Astrocyte (in vitro differentiated cells and primary cell): Measurements from ENCODE around the gene PYGM. TPM values are rescaled to one million over a fixed set of nuclear protein-coding genes. Genes with fewer than 3 reads are reported as not detected.

Experiments used
- DNase-seq: peaks from one replicate; pipeline ENCODE4 v3.0.0-alpha.2; 2010; ENCODE audit warnings: low read depth
- FAIRE-seq: peaks from 2 replicates; lab custom pipeline; 2011; peaks lifted over from hg19 to GRCh38; lab: Jason Lieb, UNC
- H2AFZ ChIP-seq: 2 replicates; pipeline ENCODE4 v1.6.0; 2012; ENCODE audit warnings: low read depth, low read length, inconsistent platforms
- H3K27ac ChIP-seq: 2 replicates; pipeline ENCODE4 v1.5.1; 2011; ENCODE audit warnings: low read depth, low read length, inconsistent platforms
- H3K27me3 ChIP-seq: 2 replicates; pipeline ENCODE4 v1.6.0; 2011; ENCODE audit warnings: low read length, inconsistent platforms; ENCODE audit not compliant: insufficient read depth
- H3K36me3 ChIP-seq: 2 replicates; pipeline ENCODE4 v1.5.1; 2011; ENCODE audit warnings: low read length, inconsistent platforms; ENCODE audit not compliant: insufficient read depth
- H3K4me1 ChIP-seq: 2 replicates; pipeline ENCODE4 v1.5.1; 2011; ENCODE audit warnings: low read length, inconsistent platforms; ENCODE audit not compliant: insufficient read depth
- H3K4me2 ChIP-seq: 2 replicates; pipeline ENCODE4 v1.6.0; 2012; ENCODE audit warnings: low read length, inconsistent platforms
- H3K4me3 ChIP-seq: 2 replicates; pipeline ENCODE4 v1.5.1; 2011; ENCODE audit warnings: low read depth, mild to moderate bottlenecking, low read length, inconsistent platforms; ENCODE audit not compliant: insufficient read depth
- H3K79me2 ChIP-seq: 2 replicates; pipeline ENCODE4 v1.6.0; 2012; ENCODE audit warnings: mild to moderate bottlenecking, low read length, inconsistent platforms; ENCODE audit not compliant: insufficient read depth
- H3K9ac ChIP-seq: 2 replicates; pipeline ENCODE4 v1.6.0; 2012; ENCODE audit warnings: mild to moderate bottlenecking, low read length, inconsistent platforms
- H3K9me3 ChIP-seq: 2 replicates; pipeline ENCODE4 v1.5.1; 2012; ENCODE audit warnings: low read depth, mild to moderate bottlenecking, low read length, inconsistent platforms; ENCODE audit not compliant: insufficient read depth
- H4K20me1 ChIP-seq: 2 replicates; pipeline ENCODE4 v1.6.0; 2012; ENCODE audit warnings: low read length, inconsistent platforms; ENCODE audit not compliant: insufficient read depth
- H3K27ac Mint-ChIP-seq: one replicate; pipeline ENCODE4 v1.8.0; 2021; ENCODE audit warnings: mild to moderate bottlenecking, mixed read lengths; ENCODE audit not compliant: unreplicated experiment
- H3K27me3 Mint-ChIP-seq: one replicate; pipeline ENCODE4 v1.8.0; 2021; ENCODE audit warnings: low read depth, mixed read lengths; ENCODE audit not compliant: unreplicated experiment
- H3K36me3 Mint-ChIP-seq: one replicate; pipeline ENCODE4 v1.8.0; 2021; ENCODE audit warnings: low read depth, mixed read lengths; ENCODE audit not compliant: unreplicated experiment
- H3K4me1 Mint-ChIP-seq: one replicate; pipeline ENCODE4 v1.8.0; 2021; ENCODE audit warnings: low read depth, mixed read lengths; ENCODE audit not compliant: unreplicated experiment
- H3K4me3 Mint-ChIP-seq: one replicate; pipeline ENCODE4 v1.8.0; 2021; ENCODE audit warnings: mild to moderate bottlenecking, moderate library complexity, mixed read lengths; ENCODE audit not compliant: unreplicated experiment
- H3K9me3 Mint-ChIP-seq: one replicate; pipeline ENCODE4 v1.8.0; 2021; ENCODE audit warnings: mild to moderate bottlenecking, mixed read lengths; ENCODE audit not compliant: unreplicated experiment
- EZH2 ChIP-seq: IDR thresholded peaks from 2 replicates; pipeline ENCODE4 v1.6.1; 2012; ENCODE audit warnings: mild to moderate bottlenecking, low read length, inconsistent platforms; ENCODE audit not compliant: insufficient read depth
- total RNA-seq: library from RNA; stranded (reverse); gene quantifications from 2 replicates; pipeline ENCODE4 v1.2.1, GENCODE V29; 2021
- TF ChIP-seq, protein P1 (sequence below): IDR thresholded peaks from 2 replicates; pipeline ENCODE4 v1.5.1; 2011; ENCODE audit warnings: low read depth, mild to moderate bottlenecking, inconsistent platforms, low read length, moderate library complexity; ENCODE audit not compliant: insufficient read depth

The PYGM gene
- total RNA-seq, 1 donor from 2014 or later: 0.68 TPM

DNA sequence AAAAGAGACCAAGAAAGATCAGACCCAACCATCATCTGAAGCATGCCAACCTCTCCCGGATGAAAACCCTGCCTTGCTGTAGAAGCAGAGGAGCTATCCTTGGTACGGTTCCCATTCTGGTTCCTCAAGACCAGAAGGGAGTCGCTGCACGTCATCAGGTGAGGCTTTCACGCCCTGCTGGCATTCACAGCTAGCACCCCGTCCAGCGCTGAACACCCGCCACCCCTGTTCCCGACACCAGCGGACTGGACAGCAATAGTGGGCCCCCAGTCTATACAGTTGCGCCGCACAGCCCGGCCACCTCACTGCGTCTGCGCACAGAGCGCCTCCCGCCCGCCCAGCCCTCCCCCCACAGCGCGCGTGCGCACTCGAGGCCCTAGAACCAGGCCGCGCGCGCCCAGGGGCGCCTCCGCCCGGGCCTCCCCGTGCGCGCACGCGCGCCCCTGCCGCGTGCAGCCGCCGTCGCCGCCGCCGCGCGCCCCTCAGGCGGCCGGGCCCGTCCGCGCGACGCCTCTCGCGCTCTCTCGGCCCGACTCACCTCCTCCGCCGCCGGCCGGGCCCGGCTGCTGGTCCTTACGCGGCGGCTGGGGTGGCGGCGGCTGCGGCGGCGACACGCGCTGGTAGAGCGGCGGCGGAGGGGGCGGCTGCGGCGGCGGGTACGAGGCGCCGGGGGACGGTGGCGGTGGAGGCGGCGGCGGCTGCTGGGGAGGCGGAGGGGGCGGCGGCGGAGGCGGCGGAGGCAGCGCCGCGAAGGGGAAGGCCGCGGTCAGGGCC, 17.9 kb upstream of the PYGM start:
- peak overlapping the region; percentile 93 for H3K9ac ChIP-seq
- no peak overlapping the region for H2AFZ ChIP-seq
- H3K4me3 ChIP-seq: peak overlapping the region; percentile 99
- peaks cover 13% of the 10 kb centered on the region for H3K4me1 ChIP-seq
- no peaks in the 10 kb centered on the region for H3K27me3 ChIP-seq
- TF ChIP-seq, protein P1, sequence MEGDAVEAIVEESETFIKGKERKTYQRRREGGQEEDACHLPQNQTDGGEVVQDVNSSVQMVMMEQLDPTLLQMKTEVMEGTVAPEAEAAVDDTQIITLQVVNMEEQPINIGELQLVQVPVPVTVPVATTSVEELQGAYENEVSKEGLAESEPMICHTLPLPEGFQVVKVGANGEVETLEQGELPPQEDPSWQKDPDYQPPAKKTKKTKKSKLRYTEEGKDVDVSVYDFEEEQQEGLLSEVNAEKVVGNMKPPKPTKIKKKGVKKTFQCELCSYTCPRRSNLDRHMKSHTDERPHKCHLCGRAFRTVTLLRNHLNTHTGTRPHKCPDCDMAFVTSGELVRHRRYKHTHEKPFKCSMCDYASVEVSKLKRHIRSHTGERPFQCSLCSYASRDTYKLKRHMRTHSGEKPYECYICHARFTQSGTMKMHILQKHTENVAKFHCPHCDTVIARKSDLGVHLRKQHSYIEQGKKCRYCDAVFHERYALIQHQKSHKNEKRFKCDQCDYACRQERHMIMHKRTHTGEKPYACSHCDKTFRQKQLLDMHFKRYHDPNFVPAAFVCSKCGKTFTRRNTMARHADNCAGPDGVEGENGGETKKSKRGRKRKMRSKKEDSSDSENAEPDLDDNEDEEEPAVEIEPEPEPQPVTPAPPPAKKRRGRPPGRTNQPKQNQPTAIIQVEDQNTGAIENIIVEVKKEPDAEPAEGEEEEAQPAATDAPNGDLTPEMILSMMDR: no peak
- no peak for TF ChIP-seq EZH2
- H3K36me3 ChIP-seq: peaks cover 39% of the 10 kb centered on the region
- Mint-ChIP-seq H3K4me3 (peak overlapping the region; percentile 98), H3K9me3 (no peaks in the 10 kb centered on the region), H3K4me1 (peaks cover 17% of the 10 kb centered on the region), H3K36me3 (peaks cover 6% of the 10 kb centered on the region), H3K27me3 (no peaks in the 10 kb centered on the region), H3K27ac (peak overlapping the region; percentile 89)
- FAIRE-seq: no peak
- no peaks in the 10 kb centered on the region for H3K9me3 ChIP-seq
- H4K20me1 ChIP-seq: peaks cover 49% of the 10 kb centered on the region
- H3K79me2 ChIP-seq: peaks cover 48% of the 10 kb centered on the region
- H3K4me2 ChIP-seq: peak overlapping the region; percentile 92
- H3K27ac ChIP-seq: peak overlapping the region; percentile 87
- DNase-seq: peak; percentile 68

DNA sequence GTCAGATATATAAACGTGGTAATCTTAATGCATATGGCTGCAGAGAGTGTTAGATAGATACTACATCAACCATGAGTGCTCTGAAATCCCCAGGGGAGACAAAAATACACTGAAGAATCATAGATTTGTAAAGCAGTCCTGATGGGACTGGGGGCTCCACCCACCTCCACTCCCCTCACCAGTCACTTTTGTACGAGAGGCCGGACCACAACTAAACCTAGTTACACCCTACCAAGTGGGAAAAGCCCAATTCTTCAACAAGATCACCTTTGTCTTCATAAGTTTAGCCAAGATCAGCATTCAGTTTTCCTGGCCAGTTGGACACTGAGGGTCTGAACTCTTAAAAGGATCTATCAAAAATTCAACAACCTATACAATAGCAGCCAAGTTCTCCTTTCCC, 17.1 kb upstream of the PYGM start:
- Histone ChIP-seq H3K27ac (peak overlapping the region; percentile 65), H4K20me1 (peaks cover 57% of the 10 kb centered on the region), H3K79me2 (peaks cover 56% of the 10 kb centered on the region), H3K4me3 (peak overlapping the region; percentile 99), H3K27me3 (no peaks in the 10 kb centered on the region), H3K36me3 (peaks cover 46% of the 10 kb centered on the region), H3K4me1 (peaks cover 13% of the 10 kb centered on the region), H3K4me2 (peak overlapping the region; percentile 92), H3K9ac (peak overlapping the region; percentile 93), H2AFZ (no peak overlapping the region), H3K9me3 (no peaks in the 10 kb centered on the region)
- peak overlapping the region; percentile 89 for H3K27ac Mint-ChIP-seq
- peaks cover 6% of the 10 kb centered on the region for H3K36me3 Mint-ChIP-seq
- peak overlapping the region; percentile 98 for H3K4me3 Mint-ChIP-seq
- no peak for DNase-seq
- H3K4me1 Mint-ChIP-seq: peaks cover 19% of the 10 kb centered on the region
- no peak for FAIRE-seq
- H3K9me3 Mint-ChIP-seq: no peaks in the 10 kb centered on the region
- H3K27me3 Mint-ChIP-seq: no peaks in the 10 kb centered on the region
- TF ChIP-seq, protein P1: no peak
- TF ChIP-seq EZH2: no peak

DNA sequence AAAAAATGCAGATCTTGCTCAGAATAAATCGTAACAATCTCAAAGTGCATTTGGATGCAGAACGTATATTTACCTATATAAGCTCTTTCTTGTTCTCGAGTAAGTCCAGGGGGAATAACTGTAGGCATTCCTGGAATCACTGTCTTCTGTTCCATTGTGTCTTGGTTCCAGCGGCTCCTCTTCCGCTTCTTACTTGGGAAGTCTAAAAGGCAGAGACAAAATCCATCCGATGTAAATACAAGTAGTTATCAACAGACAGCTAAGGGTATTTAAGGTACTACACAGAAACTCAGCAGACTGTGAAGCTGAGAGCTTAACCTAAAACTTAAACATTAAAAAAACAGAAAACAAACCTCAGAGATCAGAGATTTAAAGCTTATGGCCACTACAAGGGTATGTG, 16.7 kb upstream of the PYGM start:
- H3K9ac ChIP-seq: peak overlapping the region; percentile 93
- H3K36me3 Mint-ChIP-seq: peaks cover 6% of the 10 kb centered on the region

More for the DNA sequence above, 16.7 kb upstream of the PYGM start:
- Histone ChIP-seq H3K4me1 (peaks cover 13% of the 10 kb centered on the region), H3K36me3 (peaks cover 51% of the 10 kb centered on the region), H3K9me3 (no peaks in the 10 kb centered on the region), H3K79me2 (peaks cover 61% of the 10 kb centered on the region), H3K27me3 (no peaks in the 10 kb centered on the region), H3K4me3 (peak overlapping the region; percentile 99), H3K4me2 (peak overlapping the region; percentile 92), H3K27ac (no peak overlapping the region), H2AFZ (no peak overlapping the region), H4K20me1 (peaks cover 61% of the 10 kb centered on the region)
- FAIRE-seq: no peak
- Mint-ChIP-seq H3K4me3 (peak overlapping the region; percentile 98), H3K27ac (no peak overlapping the region), H3K9me3 (no peaks in the 10 kb centered on the region), H3K4me1 (peaks cover 20% of the 10 kb centered on the region), H3K27me3 (no peaks in the 10 kb centered on the region)
- TF ChIP-seq, protein P1: no peak
- no peak for TF ChIP-seq EZH2
- DNase-seq: no peak
